GM10266 (cell line): ENCODE measurements around the gene TPP1.
A peak's percentile ranks its signal among the peaks of the same experiment; 100 is the strongest.

Experiments
- DNase-seq: peaks from one replicate; pipeline ENCODE4 v3.0.0; 2012; ENCODE audit errors: extremely low spot score
- CTCF ChIP-seq: IDR thresholded peaks from 2 replicates; pipeline ENCODE4 v1.5.1; 2012; ENCODE audit warnings: mild to moderate bottlenecking, low read depth; ENCODE audit not compliant: control insufficient read depth, insufficient read depth; ENCODE audit errors: missing control alignments

Gene TPP1

GRCh38 chr11:6619004-6619745 is at the start of gene TPP1:
TPP1 (minus strand) TSS chr11:6619422; CDS start chr11:6619400, 22 bp downstream.
- peak; percentile 98 for DNase-seq
- TF ChIP-seq CTCF = no peak

- no peak for TF ChIP-seq CTCF
- DNase-seq = no peak
Observed at GRCh38 chr11:6667733-6668374, 48.6 kb upstream of the TPP1 start.

GRCh38 chr11:6666302-6667183 is 47.3 kb upstream of the TPP1 start:
- no peak for DNase-seq
- TF ChIP-seq CTCF = no peak

DNA sequence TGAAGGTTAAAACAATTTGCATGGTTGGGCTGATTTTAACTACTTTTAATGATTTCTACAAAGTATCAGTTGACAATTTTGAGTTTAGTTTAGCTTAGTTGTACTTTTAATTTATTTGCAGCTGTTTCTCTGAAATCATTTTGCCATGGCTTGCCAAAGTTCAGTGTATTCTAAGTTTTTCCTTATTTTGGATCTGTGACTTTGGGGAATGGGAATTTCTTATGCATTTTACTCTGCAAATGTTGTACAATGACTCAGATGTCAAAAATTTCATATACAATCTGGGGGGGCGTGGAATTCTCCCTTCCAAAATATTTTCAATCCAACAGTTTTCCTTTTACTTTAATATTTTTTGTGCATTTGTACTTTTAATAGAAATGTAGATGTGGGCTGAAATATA is 45.3 kb upstream of the TPP1 start:
- DNase-seq = no peak
- TF ChIP-seq CTCF = no peak

DNA sequence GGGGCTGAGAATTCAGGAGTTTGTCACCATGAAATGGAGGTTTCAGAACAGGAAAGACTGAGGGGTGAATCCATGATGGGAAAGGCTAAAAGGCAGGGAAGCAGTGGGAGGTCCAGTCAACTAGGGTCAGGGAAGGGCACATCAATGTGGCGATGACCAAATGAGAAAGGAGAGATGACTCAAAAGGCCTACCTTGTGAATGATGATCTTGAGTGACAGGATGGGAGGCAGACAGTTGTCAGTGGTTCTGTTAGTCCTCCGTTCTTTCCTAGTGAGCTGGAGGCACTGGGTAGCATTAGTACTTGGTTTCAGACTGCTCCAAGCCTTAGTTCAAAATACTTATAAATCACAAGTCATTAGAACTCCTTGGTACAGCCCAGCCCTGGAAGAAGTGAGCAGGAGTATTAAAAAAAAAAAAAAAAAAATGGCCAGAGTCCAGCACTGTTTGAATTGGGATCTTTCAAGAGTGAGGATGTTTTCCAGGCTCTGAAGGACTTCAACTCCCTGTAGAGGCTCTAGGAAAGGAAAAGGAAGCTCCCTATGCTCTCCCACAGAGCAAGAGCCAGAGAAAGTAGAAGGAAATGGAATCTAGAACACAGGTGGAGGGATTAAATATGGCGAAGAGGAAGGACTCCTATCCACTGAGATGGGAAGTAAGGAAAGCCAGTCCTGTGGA is 44.7 kb upstream of the TPP1 start:
- DNase-seq = no peak
- no peak for TF ChIP-seq CTCF

GRCh38 chr11:6660712-6661111 is 41.5 kb upstream of the TPP1 start:
- DNase-seq = peak; percentile 56
- TF ChIP-seq CTCF = no peak
